ENCODE measurements around the gene ERCC5. TPM values are rescaled to one million over a fixed set of nuclear protein-coding genes. Genes with fewer than 3 reads are reported as not detected.

Gene ERCC5
- total and polyA plus RNA-seq, 2 donors (not counting 1 experiment from before 2014, with no cell fraction given) = 34.7 to 88.3 TPM

- peak overlapping the region; percentile 91 for H3K4me3 Mint-ChIP-seq
Observed at GRCh38 chr13:102847272-102848234, 1.7 kb downstream of the ERCC5 start.

More at GRCh38 chr13:102847272-102848234, 1.7 kb downstream of the ERCC5 start:
- Histone ChIP-seq H3K4me2 (replicated peaks; ENCODE audit: low read depth, low read length, poor library complexity, severe bottlenecking) (peak overlapping the region; percentile 90), H3K9me3 (ENCODE audit: control extremely low read depth in 1 of 3, control insufficient read depth in 2 of 3, insufficient read depth in 1 of 3, low read length in 2 of 3) (no peaks in the 10 kb centered on the region), H3K27me3 (replicated peaks in 1 of 4; ENCODE audit: control extremely low read depth in 1 of 4, control insufficient read depth in 3 of 4, insufficient read depth in 4 of 4, low read length in 3 of 4) (no peaks in the 10 kb centered on the region), H3K36me3 (replicated peaks in 1 of 2; ENCODE audit: control extremely low read depth in 1 of 2, control insufficient read depth in 1 of 2, extremely low read depth in 1 of 2, insufficient read depth in 2 of 2, low read length in 1 of 2) (peaks cover 3 to 4% of the 10 kb centered on the region in 2 experiments), H3K9ac (ENCODE audit: low read length) (peak overlapping the region; percentile 99), H2AFZ (ENCODE audit: insufficient read depth, low read depth, low read length, poor library complexity, severe bottlenecking) (peak overlapping the region; percentile 86), H3K4me3 (ENCODE audit: control extremely low read depth in 1 of 5, extremely low read depth in 1 of 5, insufficient read depth in 1 of 5, low read depth in 2 of 5, low read length in 4 of 5) (peak overlapping the region; percentile 34 to 100 (median 97)), H3K4me1 (ENCODE audit: control insufficient read depth in 2 of 2, insufficient read depth in 2 of 2, low read length in 2 of 2) (peaks cover 21 to 25% of the 10 kb centered on the region in 2 donors), H4K20me1 (ENCODE audit: control insufficient read depth, insufficient read depth, low read length, poor library complexity, severe bottlenecking) (peaks cover 29% of the 10 kb centered on the region), H3K27ac (ENCODE audit: low read length in 2 of 2) (peak overlapping the region; percentile 96 to 97), H3K79me2 (ENCODE audit: control insufficient read depth, insufficient read depth, low read length) (peaks cover 66% of the 10 kb centered on the region)
- DNase-seq (peak; percentile 58), ATAC-seq (ENCODE audit: low read depth) (no peak)
- H3K4me1 Mint-ChIP-seq = peaks cover 33% of the 10 kb centered on the region
- intact Hi-C loops (cut with micrococcal nuclease) = loop anchor here (1.0 to 2.0 kb wide), 3 partner anchors 23 to 267 kb away; no protein-coding TSS in a partner anchor
- TF ChIP-seq EZH2 (IDR thresholded peaks at IDR 0.05; ENCODE audit: borderline replicate concordance, insufficient read depth, low read depth, low read length, poor library complexity, severe bottlenecking) = no peak
- TF ChIP-seq, protein P1, sequence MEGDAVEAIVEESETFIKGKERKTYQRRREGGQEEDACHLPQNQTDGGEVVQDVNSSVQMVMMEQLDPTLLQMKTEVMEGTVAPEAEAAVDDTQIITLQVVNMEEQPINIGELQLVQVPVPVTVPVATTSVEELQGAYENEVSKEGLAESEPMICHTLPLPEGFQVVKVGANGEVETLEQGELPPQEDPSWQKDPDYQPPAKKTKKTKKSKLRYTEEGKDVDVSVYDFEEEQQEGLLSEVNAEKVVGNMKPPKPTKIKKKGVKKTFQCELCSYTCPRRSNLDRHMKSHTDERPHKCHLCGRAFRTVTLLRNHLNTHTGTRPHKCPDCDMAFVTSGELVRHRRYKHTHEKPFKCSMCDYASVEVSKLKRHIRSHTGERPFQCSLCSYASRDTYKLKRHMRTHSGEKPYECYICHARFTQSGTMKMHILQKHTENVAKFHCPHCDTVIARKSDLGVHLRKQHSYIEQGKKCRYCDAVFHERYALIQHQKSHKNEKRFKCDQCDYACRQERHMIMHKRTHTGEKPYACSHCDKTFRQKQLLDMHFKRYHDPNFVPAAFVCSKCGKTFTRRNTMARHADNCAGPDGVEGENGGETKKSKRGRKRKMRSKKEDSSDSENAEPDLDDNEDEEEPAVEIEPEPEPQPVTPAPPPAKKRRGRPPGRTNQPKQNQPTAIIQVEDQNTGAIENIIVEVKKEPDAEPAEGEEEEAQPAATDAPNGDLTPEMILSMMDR (IDR thresholded peaks at IDR 0.05) = peak; percentile 89
- CTCF ChIA-PET = interaction anchor here (1.1 to 7.0 kb wide), 6 partner anchors 47 to 265 kb away, joined by 3 to 107 read pairs (median 24); partner anchors contain the start of genes TEX30 and TPP2
- POLR2A ChIA-PET = interaction anchor here (1.0 to 4.6 kb wide), 2 partner anchors 251 to 256 kb away, joined by 5 to 116 read pairs; partner anchors contain the start of gene TPP2
- peak overlapping the region; percentile 98 for H3K27ac Mint-ChIP-seq
- WGBS (ENCODE audit: insufficient coverage) = 75% methylated on average over 1 of the region's 12 CpGs
- H3K27me3 Mint-ChIP-seq = no peaks in the 10 kb centered on the region
- H3K9me3 Mint-ChIP-seq (ENCODE audit: insufficient read depth) = no peaks in the 10 kb centered on the region
